MM.1S (cell line): Measurements from ENCODE around the gene NOSIP.

Experiments used
- EZH2 ChIP-seq: fragments of 300-600 bp; sonication (generic); optimal IDR thresholded peaks from 2 replicates; pipeline ENCODE3; 2017; ENCODE audit warnings: low read depth, mild to moderate bottlenecking, antibody characterized with exemption, low read length, mixed read lengths
- EZH2phosphoT487 ChIP-seq: fragments of 300-600 bp; sonication (generic); IDR thresholded peaks from 2 replicates; pipeline ENCODE4 v1.6.1; 2018; ENCODE audit warnings: antibody characterized with exemption, low read length
- TF ChIP-seq, protein P1 (sequence below): fragments of 300-600 bp; sonication (generic); IDR thresholded peaks from 2 replicates; pipeline ENCODE4 v1.5.1; 2016; ENCODE audit warnings: antibody characterized with exemption, low read length, mixed read lengths

DNA sequence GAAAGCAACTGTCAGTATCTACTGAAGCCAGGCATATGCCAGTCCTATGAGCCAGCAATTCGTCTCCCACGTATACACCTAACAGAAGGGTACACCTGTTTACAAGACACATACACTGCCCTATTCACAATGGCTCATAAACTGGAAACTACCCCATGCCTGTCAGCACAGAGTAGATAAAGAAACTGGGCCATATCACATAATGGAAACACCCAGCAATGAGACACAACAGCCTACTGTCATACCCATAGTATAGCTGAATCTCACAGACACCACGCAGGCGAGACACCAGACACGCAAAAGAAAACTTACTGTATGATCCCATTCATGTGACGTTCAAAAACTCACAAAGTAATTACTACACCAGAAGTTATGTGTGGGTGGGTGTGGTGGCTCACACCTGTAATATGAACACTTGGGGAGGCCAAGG is 15.7 kb downstream of the NOSIP start:
- TF ChIP-seq, protein P1, sequence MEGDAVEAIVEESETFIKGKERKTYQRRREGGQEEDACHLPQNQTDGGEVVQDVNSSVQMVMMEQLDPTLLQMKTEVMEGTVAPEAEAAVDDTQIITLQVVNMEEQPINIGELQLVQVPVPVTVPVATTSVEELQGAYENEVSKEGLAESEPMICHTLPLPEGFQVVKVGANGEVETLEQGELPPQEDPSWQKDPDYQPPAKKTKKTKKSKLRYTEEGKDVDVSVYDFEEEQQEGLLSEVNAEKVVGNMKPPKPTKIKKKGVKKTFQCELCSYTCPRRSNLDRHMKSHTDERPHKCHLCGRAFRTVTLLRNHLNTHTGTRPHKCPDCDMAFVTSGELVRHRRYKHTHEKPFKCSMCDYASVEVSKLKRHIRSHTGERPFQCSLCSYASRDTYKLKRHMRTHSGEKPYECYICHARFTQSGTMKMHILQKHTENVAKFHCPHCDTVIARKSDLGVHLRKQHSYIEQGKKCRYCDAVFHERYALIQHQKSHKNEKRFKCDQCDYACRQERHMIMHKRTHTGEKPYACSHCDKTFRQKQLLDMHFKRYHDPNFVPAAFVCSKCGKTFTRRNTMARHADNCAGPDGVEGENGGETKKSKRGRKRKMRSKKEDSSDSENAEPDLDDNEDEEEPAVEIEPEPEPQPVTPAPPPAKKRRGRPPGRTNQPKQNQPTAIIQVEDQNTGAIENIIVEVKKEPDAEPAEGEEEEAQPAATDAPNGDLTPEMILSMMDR, result no peak
- TF ChIP-seq EZH2 (no peak), EZH2phosphoT487 (no peak)
